Cardiac septum (tissue), 1 donor: ENCODE measurements around the gene ERG. TPM values are rescaled to one million over a fixed set of nuclear protein-coding genes. Genes with fewer than 3 reads are reported as not detected.

ENCODE experiments used
- DNase-seq: peaks from one replicate; pipeline ENCODE4 v3.0.0-alpha.2; 2020; ENCODE audit warnings: low spot score
- intact Hi-C: fragments of 100-400 bp; cut with DNase I; formaldehyde crosslinking; loops from one replicate; pipeline ENCODE4 v1.14.0; 2022
- long read RNA-seq: library from polyadenylated mRNA; unstranded; transcript quantifications from one replicate; pipeline ENCODE4 v2.0.0, GENCODE V29; 2021
- total RNA-seq: library from RNA; stranded (reverse); fragmentation: NEBNext Ultra II Directional; extraction: Animal tissue kit (Norgen Biotek cat#: 25700); gene quantifications from one replicate; pipeline ENCODE4 v1.2.1, GENCODE V29; 2021
- donor health status: DM: no; HTN: no; CAD: no.

Gene ERG
- total RNA-seq: 15.5 TPM
- long read RNA-seq, full-length matches to known transcripts: 2 of 11 reads
- long read RNA-seq, partial matches to known transcripts: 4 of 11 reads
- long read RNA-seq, other reads (novel, unspliced or antisense): 5 of 11 reads

GRCh38 chr21:38498057-38498833 lies at the start of gene ERG:
Gene ERG, minus strand, starts transcription at chr21:38498477. Its CDS starts 97 bp downstream, at chr21:38498380.
- DNase-seq: peak; percentile 81
- intact Hi-C loops: no loop called here

- intact Hi-C loops: no loop called here
Measured at GRCh38 chr21:38544661-38545060, 46.4 kb upstream of the ERG start.

GRCh38 chr21:38542263-38542662 lies 44.0 kb upstream of the ERG start:
- no peak for DNase-seq
- intact Hi-C loops: no loop called here

More at GRCh38 chr21:38544661-38545060, 46.4 kb upstream of the ERG start:
- no peak for DNase-seq

DNA sequence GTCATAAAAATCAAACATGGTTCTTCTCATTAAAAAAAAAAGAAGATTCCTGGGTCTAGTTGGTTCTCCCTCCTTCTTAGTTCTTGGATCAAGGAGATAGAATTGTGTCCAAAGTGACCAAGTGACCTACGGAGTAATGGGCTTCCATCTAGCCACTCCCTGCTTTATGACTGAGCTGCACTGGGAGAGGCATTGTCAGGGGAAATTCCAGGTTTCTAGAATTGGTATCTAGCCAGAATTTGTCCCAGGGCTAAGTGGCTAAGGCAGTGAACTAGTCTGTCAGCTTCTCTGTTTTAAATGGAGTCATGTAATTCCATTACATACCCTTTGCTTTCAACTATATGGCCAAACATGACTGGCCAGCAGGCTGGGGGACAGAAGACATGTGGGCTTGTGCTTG lies 40.1 kb upstream of the ERG start:
- no peak for DNase-seq
- intact Hi-C loops: no loop called here

GRCh38 chr21:38534591-38534990 lies 36.3 kb upstream of the ERG start:
- intact Hi-C loops: no loop called here
- DNase-seq: no peak

DNA sequence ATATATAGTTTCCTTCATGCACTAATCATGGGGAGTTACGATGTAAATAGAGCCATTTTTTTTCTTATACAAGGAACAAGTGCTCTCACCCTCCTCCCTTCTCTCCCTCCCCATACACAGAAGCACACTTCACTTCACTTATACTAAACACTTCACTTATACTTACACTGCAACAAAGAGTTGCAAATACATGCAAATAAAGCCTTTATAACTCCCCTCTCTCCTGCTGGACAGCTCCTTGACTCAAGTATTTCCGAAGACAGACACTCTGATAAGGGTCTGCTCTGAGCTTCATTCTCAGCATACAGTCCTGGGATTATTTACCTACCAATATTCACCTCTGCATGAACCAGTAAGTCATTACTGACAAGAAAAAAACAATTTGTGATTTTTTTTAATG lies 35.6 kb upstream of the ERG start:
- intact Hi-C loops: no loop called here

GRCh38 chr21:38531591-38531990 lies 33.3 kb upstream of the ERG start:
- no peak for DNase-seq
- intact Hi-C loops: no loop called here

More for the DNA sequence above, 35.6 kb upstream of the ERG start:
- no peak for DNase-seq

GRCh38 chr21:38531039-38531541 lies 32.8 kb upstream of the ERG start:
- intact Hi-C loops: no loop called here
- no peak for DNase-seq

DNA sequence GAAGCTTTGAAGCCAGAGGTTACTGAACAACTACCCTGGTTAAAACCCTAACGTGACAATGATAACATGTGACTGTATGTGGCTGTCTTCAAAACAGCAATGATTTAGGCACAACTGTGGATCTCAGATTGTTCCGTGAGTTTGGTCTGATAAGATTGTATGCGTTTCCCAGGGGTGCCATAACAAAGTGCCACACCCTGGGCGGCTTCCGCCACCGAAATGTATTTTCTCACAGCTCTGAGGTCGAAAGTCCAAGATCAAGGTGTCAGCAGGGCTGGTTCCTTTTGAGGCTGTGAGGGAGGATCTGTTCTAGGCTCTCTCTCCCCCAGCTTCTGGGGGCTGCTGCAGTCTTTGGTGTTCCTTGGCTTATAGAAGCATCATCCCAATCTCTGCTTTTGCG lies 29.5 kb upstream of the ERG start:
- intact Hi-C loops: no loop called here
- no peak for DNase-seq

- DNase-seq: no peak
Measured at GRCh38 chr21:38525454-38525853, 27.2 kb upstream of the ERG start.

GRCh38 chr21:38524168-38525153 lies 26.2 kb upstream of the ERG start:
- intact Hi-C loops: no loop called here
- no peak for DNase-seq

More at GRCh38 chr21:38525454-38525853, 27.2 kb upstream of the ERG start:
- intact Hi-C loops: no loop called here

- DNase-seq: no peak
- intact Hi-C loops: no loop called here
Measured at GRCh38 chr21:38520511-38520910, 22.2 kb upstream of the ERG start.

DNA sequence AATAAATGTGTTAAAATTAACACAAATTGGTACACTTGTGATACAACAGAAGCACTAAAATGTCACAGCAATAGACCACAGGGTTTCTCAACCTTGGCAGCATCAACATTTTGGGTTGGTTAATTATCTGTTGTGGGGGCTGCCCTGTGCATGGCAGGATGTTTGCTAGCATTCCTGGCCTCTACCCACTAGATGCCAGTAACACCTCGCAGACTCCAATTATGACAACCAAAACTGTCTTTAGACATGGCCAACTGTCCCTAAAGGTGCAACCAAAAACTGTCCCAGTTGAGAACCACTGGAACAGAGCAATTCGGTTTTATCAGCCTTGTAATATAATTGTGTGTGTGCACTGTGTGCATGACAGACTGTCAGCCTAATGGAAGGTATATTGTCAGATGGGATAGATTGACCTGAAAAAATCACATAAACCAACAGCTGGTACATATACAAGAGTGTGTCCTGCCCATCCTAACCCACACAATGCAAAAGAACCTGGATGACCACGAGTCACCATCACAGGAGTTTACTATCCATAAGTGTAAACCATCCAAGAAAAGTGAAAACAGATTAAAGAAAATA lies 13.5 kb upstream of the ERG start:
- intact Hi-C loops: no loop called here
- no peak for DNase-seq

DNA sequence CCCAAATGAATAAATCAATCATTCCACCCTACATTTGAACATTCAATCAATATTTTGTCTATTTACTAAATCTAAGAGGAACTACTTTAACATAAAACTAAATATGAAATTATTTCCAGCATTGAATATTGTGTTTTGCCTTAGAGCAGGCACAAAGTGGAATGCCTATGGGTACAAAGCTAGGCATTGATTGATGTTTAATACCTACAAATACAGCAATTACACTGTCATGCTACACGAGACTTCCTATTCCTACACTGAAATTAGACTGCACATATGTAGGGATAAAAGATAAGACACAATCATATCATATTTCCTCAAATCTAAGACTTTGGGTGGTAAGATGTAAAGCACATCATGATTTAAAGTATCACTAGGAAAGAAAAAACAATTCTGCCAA lies 12.9 kb upstream of the ERG start:
- intact Hi-C loops: no loop called here
- no peak for DNase-seq

GRCh38 chr21:38507374-38507942 lies 9.2 kb upstream of the ERG start:
- intact Hi-C loops: loop anchor here (5.0 to 10.0 kb wide), 3 partner anchors 220 to 630 kb away; partner anchors contain the start of gene ETS2
- DNase-seq: no peak

- intact Hi-C loops: loop anchor here (5.0 to 10.0 kb wide), 3 partner anchors 221 to 631 kb away; partner anchors contain the start of gene ETS2
- DNase-seq: no peak
Measured at GRCh38 chr21:38506661-38507281, 8.5 kb upstream of the ERG start.

GRCh38 chr21:38505654-38506523 lies 7.6 kb upstream of the ERG start:
- intact Hi-C loops: loop anchor here (5.0 to 10.0 kb wide), 3 partner anchors 221 to 631 kb away; partner anchors contain the start of gene ETS2
- DNase-seq: no peak

DNA sequence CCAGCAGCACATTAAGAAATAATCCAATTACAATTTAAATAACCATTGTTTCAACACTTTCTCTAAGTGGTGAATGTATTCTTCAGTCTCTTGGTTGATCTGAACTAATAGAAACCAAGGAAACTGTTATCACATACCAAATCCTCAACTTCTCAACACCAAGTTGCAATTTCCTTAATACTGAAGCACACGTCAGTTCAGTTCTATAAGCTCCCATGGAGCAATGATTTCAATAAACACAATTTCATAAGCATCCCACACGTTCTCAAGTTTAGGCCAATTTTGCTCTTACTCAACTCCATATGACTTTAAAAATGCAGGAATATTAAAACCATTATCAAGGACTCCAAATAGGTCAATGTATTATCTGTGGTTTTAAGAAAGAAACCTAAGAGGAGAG lies 5.8 kb upstream of the ERG start:
- no peak for DNase-seq
- intact Hi-C loops: loop anchor here (10.0 kb wide), 1 partner anchor 301 kb away; the partner anchor contains the start of gene ETS2
